GM12801 (cell line): Measurements from ENCODE around the gene LRRFIP1.

Experiments
- CTCF ChIP-seq: IDR thresholded peaks from one replicate; pipeline ENCODE4 v1.5.1; 2011; ENCODE audit warnings: control low read depth; ENCODE audit not compliant: insufficient read length; ENCODE audit errors: extremely low read depth

LRRFIP1 gene

GRCh38 chr2:237691908-237692600 is 64.7 kb downstream of the LRRFIP1 start:
- TF ChIP-seq CTCF, result no peak

GRCh38 chr2:237692601-237693290 is 65.4 kb downstream of the LRRFIP1 start:
- no peak for TF ChIP-seq CTCF

- no peak for TF ChIP-seq CTCF
Measured at GRCh38 chr2:237693291-237693994, 66.1 kb downstream of the LRRFIP1 start.

- TF ChIP-seq CTCF, result no peak
Measured at GRCh38 chr2:237694415-237695194, 67.2 kb downstream of the LRRFIP1 start.

- no peak for TF ChIP-seq CTCF
Measured at GRCh38 chr2:237695201-237695780, 67.9 kb downstream of the LRRFIP1 start.

GRCh38 chr2:237696461-237696860 is 69.1 kb downstream of the LRRFIP1 start:
- no peak for TF ChIP-seq CTCF
